Neural progenitor cell (in vitro differentiated cells): ENCODE results near the gene BRSK2. TPM values are rescaled to one million over a fixed set of nuclear protein-coding genes. Genes with fewer than 3 reads are reported as not detected.
A peak's percentile ranks its signal among the peaks of the same experiment; 100 is the strongest.

Source experiments
- DNase-seq: peaks from one replicate; pipeline ENCODE4 v3.0.0-alpha.2; 2016; ENCODE audit warnings: low spot score
- H2AFZ ChIP-seq: fragments of 200-600 bp; sonication (generic); replicated peaks from 2 replicates; pipeline ENCODE4 v1.6.1; 2016; ENCODE audit warnings: antibody characterized with exemption
- H3F3A ChIP-seq: fragments of 200-600 bp; sonication (generic); 2 replicates; pipeline ENCODE4 v1.6.1; 2016; ENCODE audit warnings: antibody characterized with exemption, low read depth
- H3K27ac ChIP-seq: fragments of 200-600 bp; sonication (generic); 2 replicates; pipeline ENCODE4 v1.5.1; 2016; ENCODE audit warnings: mild to moderate bottlenecking
- H3K27me3 ChIP-seq: fragments of 200-600 bp; sonication (generic); 2 replicates; pipeline ENCODE4 v1.6.1; 2016; ENCODE audit warnings: mild to moderate bottlenecking, moderate library complexity
- H3K36me3 ChIP-seq: fragments of 200-600 bp; sonication (generic); 2 replicates; pipeline ENCODE4 v1.5.1; 2016
- H3K4me1 ChIP-seq: fragments of 200-600 bp; sonication (generic); 2 replicates; pipeline ENCODE4 v1.6.1; 2016; ENCODE audit warnings: mixed run types
- H3K4me2 ChIP-seq: fragments of 200-600 bp; sonication (generic); 2 replicates; pipeline ENCODE4 v1.6.1; 2016
- H3K4me3 ChIP-seq: fragments of 200-600 bp; sonication (generic); 2 replicates; pipeline ENCODE4 v1.5.1; 2016
- H3K79me2 ChIP-seq: fragments of 200-600 bp; sonication (generic); 2 replicates; pipeline ENCODE4 v1.6.1; 2016; ENCODE audit warnings: low read depth
- H3K9ac ChIP-seq: fragments of 200-600 bp; sonication (generic); 2 replicates; pipeline ENCODE4 v1.6.1; 2016
- H3K9me3 ChIP-seq: fragments of 200-600 bp; sonication (generic); 2 replicates; pipeline ENCODE4 v1.5.1; 2016; ENCODE audit warnings: low read depth
- H4K20me1 ChIP-seq: fragments of 200-600 bp; sonication (generic); 2 replicates; pipeline ENCODE4 v1.6.1; 2016; ENCODE audit warnings: low read depth
- H3K27ac Mint-ChIP-seq: 3 replicates; pipeline ENCODE4 v1.8.0; 2021; ENCODE audit warnings: mixed read lengths
- H3K27me3 Mint-ChIP-seq: 2 replicates; pipeline ENCODE4 v1.8.0; 2022; ENCODE audit warnings: low read depth, mild to moderate bottlenecking, inconsistent platforms, moderate library complexity, mixed read lengths; ENCODE audit not compliant: insufficient read depth
- H3K36me3 Mint-ChIP-seq: 3 replicates; pipeline ENCODE4 v1.8.0; 2021; ENCODE audit warnings: mixed read lengths
- H3K4me1 Mint-ChIP-seq: 3 replicates; pipeline ENCODE4 v1.8.0; 2021; ENCODE audit warnings: mixed read lengths
- H3K4me3 Mint-ChIP-seq: 3 replicates; pipeline ENCODE4 v1.8.0; 2021; ENCODE audit warnings: mild to moderate bottlenecking, moderate library complexity, mixed read lengths
- H3K9me3 Mint-ChIP-seq: 3 replicates; pipeline ENCODE4 v1.8.0; 2020; ENCODE audit warnings: mixed read lengths
- CTCF ChIP-seq: fragments of 200-600 bp; sonication (generic); IDR thresholded peaks from 2 replicates; pipeline ENCODE4 v1.5.1; 2017; ENCODE audit warnings: antibody characterized with exemption, mild to moderate bottlenecking
- EZH2 ChIP-seq: fragments of 200-600 bp; sonication (generic); IDR thresholded peaks from 2 replicates; pipeline ENCODE4 v1.6.1; 2017; ENCODE audit warnings: antibody characterized with exemption, mild to moderate bottlenecking, moderate library complexity
- EZH2phosphoT487 ChIP-seq: fragments of 200-600 bp; sonication (generic); IDR thresholded peaks from 2 replicates; pipeline ENCODE4 v1.6.1; 2017; ENCODE audit warnings: antibody characterized with exemption
- total RNA-seq: library from RNA; depleted of rRNA; stranded (reverse); fragments of >200 nt; gene quantifications from 2 replicates; pipeline ENCODE4 v1.2.3, GENCODE V29; 2015; ENCODE audit warnings: low replicate concordance

The BRSK2 gene
- total RNA-seq, 1 donor from 2014 or later: 8.2 TPM

GRCh38 chr11:1348146-1348795 lies 41.5 kb upstream of the BRSK2 start:
- Histone ChIP-seq H3K27me3 (no peaks in the 10 kb centered on the region), H3K27ac (no peak overlapping the region), H3K79me2 (no peaks in the 10 kb centered on the region), H2AFZ (no peak overlapping the region), H3K4me3 (no peak overlapping the region), H3K36me3 (no peaks in the 10 kb centered on the region), H3K4me2 (peak overlapping the region; percentile 52), H3K9me3 (no peaks in the 10 kb centered on the region), H3F3A (peaks cover 7% of the 10 kb centered on the region), H3K4me1 (peaks cover 18% of the 10 kb centered on the region), H4K20me1 (no peaks in the 10 kb centered on the region), H3K9ac (no peak overlapping the region)
- H3K4me1 Mint-ChIP-seq: peaks cover 26% of the 10 kb centered on the region
- H3K4me3 Mint-ChIP-seq: peak overlapping the region; percentile 53
- DNase-seq: no peak
- no peaks in the 10 kb centered on the region for H3K9me3 Mint-ChIP-seq
- no peaks in the 10 kb centered on the region for H3K36me3 Mint-ChIP-seq
- TF ChIP-seq EZH2phosphoT487 (no peak), EZH2 (no peak), CTCF (no peak)
- peaks cover 11% of the 10 kb centered on the region for H3K27me3 Mint-ChIP-seq
- peak overlapping the region; percentile 74 for H3K27ac Mint-ChIP-seq

GRCh38 chr11:1348796-1349326 lies 40.9 kb upstream of the BRSK2 start:
- Histone ChIP-seq H3K9ac (no peak overlapping the region), H3K9me3 (no peaks in the 10 kb centered on the region), H3K4me2 (peak overlapping the region; percentile 52), H3K79me2 (no peaks in the 10 kb centered on the region), H3K36me3 (no peaks in the 10 kb centered on the region), H3K27ac (no peak overlapping the region), H3K27me3 (no peaks in the 10 kb centered on the region), H3K4me1 (peaks cover 18% of the 10 kb centered on the region), H4K20me1 (no peaks in the 10 kb centered on the region), H3F3A (peaks cover 11% of the 10 kb centered on the region), H3K4me3 (no peak overlapping the region), H2AFZ (no peak overlapping the region)
- peak; percentile 35 for DNase-seq
- peaks cover 30% of the 10 kb centered on the region for H3K4me1 Mint-ChIP-seq
- peak overlapping the region; percentile 74 for H3K27ac Mint-ChIP-seq
- TF ChIP-seq CTCF (no peak), EZH2phosphoT487 (no peak), EZH2 (no peak)
- H3K36me3 Mint-ChIP-seq: no peaks in the 10 kb centered on the region
- H3K27me3 Mint-ChIP-seq: peaks cover 13% of the 10 kb centered on the region
- H3K9me3 Mint-ChIP-seq: no peaks in the 10 kb centered on the region
- peak overlapping the region; percentile 53 for H3K4me3 Mint-ChIP-seq

- Histone ChIP-seq H3K9me3 (no peaks in the 10 kb centered on the region), H2AFZ (no peak overlapping the region), H3K4me1 (peaks cover 18% of the 10 kb centered on the region), H3K79me2 (no peaks in the 10 kb centered on the region), H3K27ac (no peak overlapping the region), H4K20me1 (no peaks in the 10 kb centered on the region), H3K36me3 (no peaks in the 10 kb centered on the region), H3K27me3 (no peaks in the 10 kb centered on the region), H3K4me3 (no peak overlapping the region), H3F3A (peaks cover 11% of the 10 kb centered on the region), H3K4me2 (peak overlapping the region; percentile 52), H3K9ac (no peak overlapping the region)
- peaks cover 14% of the 10 kb centered on the region for H3K27me3 Mint-ChIP-seq
- H3K9me3 Mint-ChIP-seq: no peaks in the 10 kb centered on the region
- H3K27ac Mint-ChIP-seq: no peak overlapping the region
- peaks cover 35% of the 10 kb centered on the region for H3K4me1 Mint-ChIP-seq
- H3K4me3 Mint-ChIP-seq: no peak overlapping the region
- no peaks in the 10 kb centered on the region for H3K36me3 Mint-ChIP-seq
- TF ChIP-seq EZH2 (no peak), CTCF (no peak), EZH2phosphoT487 (no peak)
- no peak for DNase-seq
These were observed 40.2 kb upstream of the BRSK2 start for GRCh38 chr11:1349327-1350041.
